IPS-20b (cell line): ENCODE data around the gene ARF3.
A peak's percentile ranks its signal among the peaks of the same experiment; 100 is the strongest.

Source experiments
- H3K27ac ChIP-seq: one replicate; pipeline ENCODE4 v1.5.1; 2013; ENCODE audit warnings: low read length
- H3K27me3 ChIP-seq: 2 replicates; pipeline ENCODE4 v1.6.1; 2013; ENCODE audit warnings: mild to moderate bottlenecking, low read length, inconsistent platforms; ENCODE audit not compliant: insufficient read depth
- H3K36me3 ChIP-seq: 2 replicates; pipeline ENCODE4 v1.6.1; 2013; ENCODE audit warnings: low read depth, mild to moderate bottlenecking, inconsistent platforms, low read length, moderate library complexity; ENCODE audit not compliant: insufficient read depth
- H3K4me1 ChIP-seq: 2 replicates; pipeline ENCODE4 v1.6.1; 2013; ENCODE audit warnings: mild to moderate bottlenecking, control low read depth, inconsistent platforms, low read length, moderate library complexity; ENCODE audit not compliant: insufficient read depth
- H3K4me3 ChIP-seq: 2 replicates; pipeline ENCODE4 v1.5.1; 2013; ENCODE audit warnings: mild to moderate bottlenecking, low read length, inconsistent platforms
- H3K9ac ChIP-seq: 2 replicates; pipeline ENCODE4 v1.6.1; 2013; ENCODE audit warnings: low read depth, mild to moderate bottlenecking, inconsistent platforms, low read length, moderate library complexity
- H3K9me3 ChIP-seq: 2 replicates; pipeline ENCODE4 v1.6.1; 2013; ENCODE audit warnings: mild to moderate bottlenecking, low read depth, low read length, inconsistent platforms; ENCODE audit not compliant: insufficient read depth

ARF3 gene

DNA sequence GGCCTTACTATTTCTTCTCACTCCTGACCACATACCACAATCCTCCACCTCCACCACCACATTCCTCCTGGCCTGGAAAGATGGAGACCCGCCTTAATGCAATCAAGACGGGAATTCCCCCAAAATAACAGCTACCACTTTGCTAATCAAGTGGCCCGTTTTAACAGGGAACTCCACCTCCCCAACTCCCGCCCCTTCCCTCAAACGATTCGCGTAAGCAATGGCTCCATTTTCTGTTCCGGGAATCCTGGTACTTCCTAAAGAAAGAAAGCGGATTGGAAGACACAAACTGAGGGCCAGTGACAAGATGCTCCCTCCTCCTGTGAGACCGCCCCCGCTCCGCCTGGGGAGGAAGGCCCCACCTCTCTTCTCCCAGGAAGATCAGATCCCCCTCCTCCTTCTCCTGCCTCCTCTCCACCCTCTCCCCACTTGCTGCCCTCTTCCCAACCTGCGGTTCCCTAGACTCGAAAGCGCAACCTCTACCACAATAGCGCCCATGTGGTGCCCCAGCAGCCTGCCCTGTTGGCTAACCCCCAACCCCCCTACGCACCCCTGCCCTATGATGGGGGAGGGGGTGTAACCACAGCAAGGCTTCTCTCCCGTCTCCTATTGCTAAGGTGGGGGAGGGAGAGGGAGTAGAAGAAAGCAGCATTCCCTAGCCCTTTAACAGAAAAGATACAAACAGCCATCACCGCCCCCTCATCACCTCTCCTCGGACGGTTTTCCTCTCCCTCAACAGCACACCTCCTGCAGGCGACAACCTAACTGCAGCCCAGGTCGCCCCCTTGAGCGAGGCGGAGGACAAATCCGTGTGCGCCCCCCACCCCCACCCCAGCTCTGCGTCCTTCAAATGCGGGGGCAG lies 777 bp downstream of the ARF3 start:
- Histone ChIP-seq H3K27me3 (no peaks in the 10 kb centered on the region), H3K4me3 (peak overlapping the region; percentile 83), H3K36me3 (peaks cover 40% of the 10 kb centered on the region), H3K9ac (peak overlapping the region; percentile 94), H3K4me1 (peaks cover 14% of the 10 kb centered on the region; the same call in 1 of the 2 replicates), H3K27ac (peak overlapping the region; percentile 79), H3K9me3 (no peaks in the 10 kb centered on the region)

DNA sequence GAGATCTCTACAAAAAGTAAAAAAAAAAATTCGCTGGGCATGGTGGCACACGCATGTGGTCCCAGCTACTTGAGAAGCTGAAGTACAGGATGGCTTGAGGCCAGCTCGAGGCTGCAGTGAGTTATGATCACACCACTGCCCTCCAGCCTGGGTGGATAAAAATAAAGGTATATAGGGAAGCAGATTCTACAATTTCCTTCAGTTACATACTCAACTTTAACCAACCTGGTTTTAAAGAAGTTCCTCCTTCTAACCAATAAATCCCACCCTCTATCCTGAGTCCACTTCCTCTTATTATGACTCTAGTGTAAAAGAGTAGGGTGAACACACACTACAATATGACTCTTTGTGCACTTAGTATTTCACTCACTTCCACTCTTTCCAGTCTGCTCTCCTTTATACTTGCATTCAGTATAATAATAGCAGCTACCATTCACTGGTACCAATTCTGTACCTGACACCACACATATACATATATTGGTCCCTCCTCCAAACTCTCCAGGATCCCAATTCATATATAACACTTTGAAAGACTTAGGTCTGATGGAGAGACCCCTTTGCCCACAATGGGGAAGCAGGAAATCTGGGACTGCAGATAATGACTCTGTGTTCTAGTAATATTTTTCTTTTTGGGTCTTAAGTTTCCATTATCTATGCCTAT lies 2.3 kb downstream of the ARF3 start:
- Histone ChIP-seq H3K9ac (no peak overlapping the region), H3K4me3 (peak overlapping the region; percentile 83; the same call in 1 of the 2 replicates), H3K27me3 (no peaks in the 10 kb centered on the region), H3K9me3 (no peaks in the 10 kb centered on the region), H3K27ac (no peak overlapping the region), H3K36me3 (peaks cover 46% of the 10 kb centered on the region), H3K4me1 (peaks cover 14% of the 10 kb centered on the region; the same call in 1 of the 2 replicates)

DNA sequence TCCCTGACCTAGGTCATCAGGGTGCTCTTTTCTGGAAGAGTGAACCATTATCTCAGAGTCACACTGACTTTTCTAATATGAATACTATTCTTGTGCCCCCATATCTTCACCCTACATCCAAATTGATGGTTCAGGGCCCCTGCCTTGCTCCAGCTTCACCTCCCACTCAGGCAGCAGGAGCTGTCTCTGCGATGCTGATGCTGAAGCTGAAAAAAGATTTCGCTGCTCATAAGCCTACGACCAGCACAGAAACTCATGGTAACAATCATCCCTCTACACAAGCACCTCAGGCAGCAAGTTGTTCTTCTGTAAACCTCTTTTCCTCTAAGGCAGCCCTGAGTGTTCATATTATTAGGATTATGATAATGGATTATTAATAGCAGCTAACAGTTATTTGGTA lies 3.2 kb downstream of the ARF3 start:
- Histone ChIP-seq H3K4me1 (peaks cover 14% of the 10 kb centered on the region; the same call in 1 of the 2 replicates), H3K36me3 (peaks cover 53% of the 10 kb centered on the region), H3K27me3 (no peaks in the 10 kb centered on the region), H3K4me3 (no peak overlapping the region), H3K27ac (no peak overlapping the region), H3K9ac (no peak overlapping the region), H3K9me3 (no peaks in the 10 kb centered on the region)

DNA sequence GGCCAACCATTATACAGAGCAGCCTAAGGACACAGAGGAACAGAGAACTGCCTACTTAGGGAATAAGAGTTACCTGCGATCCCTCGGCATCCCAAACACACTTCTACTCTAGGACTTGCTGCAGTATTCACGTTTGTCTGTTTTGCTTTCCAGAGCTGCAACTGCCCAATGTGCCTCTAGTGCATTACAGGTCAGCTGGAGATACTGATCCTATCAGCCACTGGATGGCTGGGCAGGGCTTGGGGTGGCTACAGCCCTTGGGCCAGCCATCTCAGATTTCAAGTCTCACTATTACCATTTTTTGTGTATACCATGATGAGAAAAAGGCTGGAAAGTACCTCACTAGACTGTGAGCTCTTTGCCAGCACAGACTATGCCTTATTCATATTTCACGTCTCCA lies 4.6 kb downstream of the ARF3 start:
- Histone ChIP-seq H3K9me3 (no peaks in the 10 kb centered on the region), H3K27ac (no peak overlapping the region), H3K4me3 (no peak overlapping the region), H3K36me3 (peaks cover 58% of the 10 kb centered on the region), H3K4me1 (peaks cover 10% of the 10 kb centered on the region; the same call in 1 of the 2 replicates), H3K27me3 (no peaks in the 10 kb centered on the region), H3K9ac (no peak overlapping the region)

DNA sequence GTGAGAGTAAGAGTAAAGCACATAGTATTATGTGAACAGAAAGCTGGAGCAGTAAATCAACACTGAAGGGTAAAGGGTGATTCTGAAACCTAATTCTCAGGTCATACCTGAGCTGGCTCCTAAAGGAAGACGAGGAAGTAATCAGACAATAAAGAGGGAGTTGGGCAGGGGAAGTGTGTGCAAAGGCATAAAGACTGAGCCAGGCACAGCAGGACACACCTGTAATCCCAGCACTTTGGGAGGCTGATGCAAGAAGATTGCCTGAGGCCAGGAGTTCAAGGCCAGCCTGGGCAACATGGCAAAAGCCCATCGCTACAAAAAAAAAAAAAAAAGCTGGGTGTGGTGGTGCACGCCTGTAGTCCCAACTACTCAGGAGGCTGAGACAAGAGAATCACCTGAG lies 9.6 kb downstream of the ARF3 start:
- no peak overlapping the region for H3K27ac ChIP-seq
- no peaks in the 10 kb centered on the region for H3K9me3 ChIP-seq
- no peak overlapping the region for H3K9ac ChIP-seq
- H3K4me1 ChIP-seq: no peaks in the 10 kb centered on the region
- H3K4me3 ChIP-seq: no peak overlapping the region
- H3K27me3 ChIP-seq: no peaks in the 10 kb centered on the region
- peaks cover 48% of the 10 kb centered on the region for H3K36me3 ChIP-seq

DNA sequence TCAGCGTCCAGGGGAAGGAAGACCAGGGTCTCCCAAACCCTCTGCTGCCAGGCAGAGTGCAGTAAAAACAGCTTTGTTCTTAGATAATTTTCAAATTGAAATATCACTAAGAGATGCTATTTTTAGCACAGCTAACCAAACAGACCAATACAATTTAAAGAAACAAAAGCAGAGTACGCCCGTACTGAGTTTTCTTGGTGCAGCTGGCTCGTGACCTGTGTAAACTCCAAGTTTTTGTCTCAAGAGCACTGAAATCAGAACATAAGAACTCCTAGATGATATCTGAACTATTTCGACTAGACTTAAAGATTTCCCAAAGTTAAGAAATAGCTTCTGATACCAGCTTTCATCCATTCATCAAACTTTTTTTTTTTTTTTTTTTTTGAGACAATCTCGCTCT lies 10.3 kb downstream of the ARF3 start:
- Histone ChIP-seq H3K27ac (no peak overlapping the region), H3K9ac (no peak overlapping the region), H3K9me3 (no peaks in the 10 kb centered on the region), H3K27me3 (no peaks in the 10 kb centered on the region), H3K4me1 (no peaks in the 10 kb centered on the region), H3K4me3 (no peak overlapping the region), H3K36me3 (peaks cover 47% of the 10 kb centered on the region)

DNA sequence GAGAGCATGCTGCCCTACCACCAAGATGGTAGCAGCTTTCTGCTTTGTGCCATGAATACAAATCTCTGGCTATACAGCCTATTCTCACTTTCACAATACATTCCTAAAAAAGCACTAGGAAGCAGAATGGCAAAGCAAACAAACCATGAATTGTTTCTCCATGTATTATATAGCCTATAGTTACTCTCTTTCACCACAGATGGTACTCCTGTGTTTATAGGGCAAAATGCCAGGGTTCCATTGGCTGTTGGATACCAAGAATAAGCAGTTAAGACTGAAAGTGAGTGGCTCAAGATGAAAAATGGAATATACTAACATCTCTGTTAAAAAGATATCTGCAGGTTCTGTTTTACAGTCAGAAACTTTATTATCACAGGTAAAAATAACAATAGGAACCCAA lies 11.1 kb downstream of the ARF3 start:
- H3K9ac ChIP-seq: no peak overlapping the region
- H3K9me3 ChIP-seq: no peaks in the 10 kb centered on the region
- H3K27ac ChIP-seq: no peak overlapping the region
- H3K4me1 ChIP-seq: no peaks in the 10 kb centered on the region
- no peaks in the 10 kb centered on the region for H3K27me3 ChIP-seq
- peaks cover 53% of the 10 kb centered on the region for H3K36me3 ChIP-seq
- no peak overlapping the region for H3K4me3 ChIP-seq

DNA sequence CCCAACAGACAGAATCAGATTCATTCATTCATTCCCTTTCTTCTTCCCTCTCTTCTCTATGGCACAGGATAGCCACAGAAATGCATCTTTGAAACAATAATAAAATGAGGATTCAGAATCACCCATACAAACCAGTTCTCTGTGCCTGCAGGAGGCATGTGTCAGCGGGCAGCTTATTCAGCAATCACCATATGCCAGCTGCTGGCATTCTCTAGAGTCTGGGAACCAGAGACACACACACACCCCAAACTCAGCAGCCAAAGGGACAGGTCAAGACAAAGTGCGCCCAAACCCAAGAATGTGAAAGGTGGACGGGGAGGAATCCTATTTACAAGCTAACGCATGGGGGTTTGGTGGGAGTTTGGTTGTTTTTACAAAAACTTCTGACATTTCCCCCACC lies 14.1 kb downstream of the ARF3 start:
- Histone ChIP-seq H3K36me3 (peaks cover 63% of the 10 kb centered on the region), H3K27me3 (no peaks in the 10 kb centered on the region), H3K9ac (no peak overlapping the region), H3K27ac (no peak overlapping the region), H3K4me1 (no peaks in the 10 kb centered on the region), H3K9me3 (no peaks in the 10 kb centered on the region), H3K4me3 (no peak overlapping the region)

DNA sequence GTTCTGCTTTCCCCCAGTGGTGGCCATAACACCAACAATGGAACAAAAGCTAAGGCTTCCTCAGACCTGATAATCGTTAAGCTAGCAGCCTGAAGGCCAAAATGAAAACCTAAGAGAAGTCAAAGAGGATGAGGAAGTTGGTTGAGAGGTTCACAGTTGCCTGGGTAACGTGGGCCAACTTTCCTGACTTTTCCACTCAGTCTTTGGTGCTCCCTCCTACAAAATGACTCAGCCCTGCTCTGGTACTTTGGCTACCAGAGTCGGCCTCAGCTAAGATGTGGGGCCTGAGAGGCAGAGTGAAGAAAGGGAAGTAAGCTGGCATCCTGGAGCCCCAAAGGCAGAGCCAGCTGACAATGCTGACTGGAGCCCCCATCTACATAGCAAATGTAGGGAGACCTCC lies 17.1 kb downstream of the ARF3 start:
- H3K27ac ChIP-seq: no peak overlapping the region
- no peaks in the 10 kb centered on the region for H3K27me3 ChIP-seq
- no peak overlapping the region for H3K9ac ChIP-seq
- H3K36me3 ChIP-seq: peaks cover 81% of the 10 kb centered on the region
- no peak overlapping the region for H3K4me3 ChIP-seq
- H3K4me1 ChIP-seq: no peaks in the 10 kb centered on the region
- no peaks in the 10 kb centered on the region for H3K9me3 ChIP-seq

DNA sequence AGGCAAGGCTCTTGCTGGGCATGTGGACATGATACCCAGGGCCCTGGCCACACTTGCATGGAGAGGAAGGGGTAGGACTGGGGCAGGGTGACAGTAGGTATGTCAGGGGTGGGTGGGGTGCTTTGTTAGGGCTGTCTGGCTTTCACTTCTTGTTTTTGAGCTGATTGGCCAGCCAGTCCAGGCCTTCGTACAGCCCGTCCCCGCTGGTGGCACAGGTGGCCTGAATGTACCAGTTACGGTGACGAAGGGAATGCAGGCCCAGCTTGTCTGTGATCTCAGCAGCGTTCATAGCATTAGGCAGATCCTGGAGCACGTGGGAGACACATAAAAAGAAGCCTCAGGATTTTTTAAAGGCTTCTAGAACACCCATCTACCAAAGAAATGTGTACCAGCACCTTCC lies 18.5 kb downstream of the ARF3 start:
- no peak overlapping the region for H3K4me3 ChIP-seq
- H3K27me3 ChIP-seq: no peaks in the 10 kb centered on the region
- H3K27ac ChIP-seq: no peak overlapping the region
- no peak overlapping the region for H3K9ac ChIP-seq
- no peaks in the 10 kb centered on the region for H3K9me3 ChIP-seq
- H3K36me3 ChIP-seq: peaks cover 87% of the 10 kb centered on the region
- H3K4me1 ChIP-seq: no peaks in the 10 kb centered on the region

DNA sequence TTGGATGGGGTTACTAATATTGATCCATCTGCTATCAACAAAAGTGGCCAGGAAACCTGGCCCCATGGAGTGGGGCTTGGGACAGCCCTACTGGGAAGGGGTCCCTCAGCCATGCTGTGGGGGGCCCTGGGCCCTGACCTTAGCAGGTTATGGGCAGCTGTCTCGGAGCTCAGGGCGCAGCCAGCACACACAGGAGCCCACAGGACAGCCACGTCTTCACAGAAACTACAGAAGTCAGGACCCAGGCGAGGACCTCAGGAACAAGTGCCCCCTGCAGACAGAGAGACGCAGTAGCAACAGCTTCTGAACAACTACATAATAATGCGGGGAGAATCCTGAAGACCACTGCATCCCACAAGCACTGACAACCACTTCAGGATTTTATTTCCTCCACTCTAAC lies 20.1 kb downstream of the ARF3 start:
- Histone ChIP-seq H3K4me3 (no peak overlapping the region), H3K4me1 (no peaks in the 10 kb centered on the region), H3K9ac (no peak overlapping the region), H3K36me3 (peaks cover 95% of the 10 kb centered on the region), H3K27me3 (no peaks in the 10 kb centered on the region), H3K27ac (no peak overlapping the region), H3K9me3 (no peaks in the 10 kb centered on the region)

DNA sequence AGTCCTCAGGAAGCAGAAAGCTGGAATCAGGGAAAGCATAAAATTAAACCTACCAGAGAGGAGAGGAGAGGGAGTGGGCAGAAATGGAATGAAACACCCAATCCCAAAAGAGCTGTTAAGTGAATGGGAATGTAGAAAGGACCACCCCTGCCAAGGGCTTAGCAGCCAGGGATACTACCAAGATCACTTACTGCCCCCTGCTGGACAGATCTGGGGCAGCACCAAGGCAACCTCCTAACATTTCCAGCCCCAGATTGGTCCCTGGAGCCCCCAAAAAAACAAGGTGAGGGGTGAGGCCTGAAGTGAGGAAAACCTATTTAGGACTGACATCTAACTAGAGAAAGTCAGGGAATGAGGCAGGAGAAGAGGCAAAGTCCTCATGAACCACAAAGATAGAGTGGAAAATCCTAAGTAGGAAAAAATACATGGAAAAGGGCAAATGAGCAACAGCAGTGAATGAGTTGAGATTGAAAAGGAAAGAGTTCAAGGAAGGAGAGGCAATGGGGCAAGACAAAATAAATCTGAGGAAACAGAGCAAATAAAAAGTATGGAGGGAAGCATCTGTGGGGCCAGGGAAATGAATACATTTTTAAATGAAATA lies 20.8 kb downstream of the ARF3 start:
- no peaks in the 10 kb centered on the region for H3K9me3 ChIP-seq
- H3K4me1 ChIP-seq: no peaks in the 10 kb centered on the region
- H3K27me3 ChIP-seq: no peaks in the 10 kb centered on the region
- H3K27ac ChIP-seq: no peak overlapping the region
- peaks cover 93% of the 10 kb centered on the region for H3K36me3 ChIP-seq
- no peak overlapping the region for H3K9ac ChIP-seq
- no peak overlapping the region for H3K4me3 ChIP-seq
